ENCODE data around the gene SLIT3. TPM values are rescaled to one million over a fixed set of nuclear protein-coding genes. Genes with fewer than 3 reads are reported as not detected.

SLIT3 gene
- total RNA-seq, 1 donor from 2014 or later = not detected

GRCh38 chr5:168786147-168786546, 514.8 kb downstream of the SLIT3 start:
- DNase-seq (ENCODE audit: low read depth) = no peak

- DNase-seq (ENCODE audit: low read depth) = no peak
Observed at GRCh38 chr5:168784454-168784853, 516.5 kb downstream of the SLIT3 start.

- DNase-seq (ENCODE audit: low read depth) = peak; percentile 50
Observed at GRCh38 chr5:168781941-168782571, 518.9 kb downstream of the SLIT3 start.

GRCh38 chr5:168780888-168781287, 520.1 kb downstream of the SLIT3 start:
- DNase-seq (ENCODE audit: low read depth) = no peak

- DNase-seq (ENCODE audit: low read depth) = no peak
Observed at GRCh38 chr5:168779333-168779732, 521.6 kb downstream of the SLIT3 start.

- DNase-seq (ENCODE audit: low read depth) = no peak
Observed at GRCh38 chr5:168778536-168778935, 522.4 kb downstream of the SLIT3 start.

GRCh38 chr5:168777651-168778050, 523.3 kb downstream of the SLIT3 start:
- DNase-seq (ENCODE audit: low read depth) = no peak

- no peak for DNase-seq (ENCODE audit: low read depth)
Observed at GRCh38 chr5:168776070-168776469, 524.9 kb downstream of the SLIT3 start.

- no peak for DNase-seq (ENCODE audit: low read depth)
Observed at GRCh38 chr5:168773226-168773625, 527.7 kb downstream of the SLIT3 start.

GRCh38 chr5:168772316-168772961, 528.5 kb downstream of the SLIT3 start:
- DNase-seq (ENCODE audit: low read depth) = no peak

GRCh38 chr5:168771678-168772077, 529.3 kb downstream of the SLIT3 start:
- DNase-seq (ENCODE audit: low read depth) = no peak

- no peak for DNase-seq (ENCODE audit: low read depth)
Observed at GRCh38 chr5:168770996-168771395, 529.9 kb downstream of the SLIT3 start.

GRCh38 chr5:168770036-168770498, 530.9 kb downstream of the SLIT3 start:
- DNase-seq (ENCODE audit: low read depth) = no peak

GRCh38 chr5:168768172-168768571, 532.8 kb downstream of the SLIT3 start:
- no peak for DNase-seq (ENCODE audit: low read depth)

- peak; percentile 78 for DNase-seq (ENCODE audit: low read depth)
Observed at GRCh38 chr5:168766426-168766700, 534.6 kb downstream of the SLIT3 start.

- DNase-seq (ENCODE audit: low read depth) = peak; percentile 23
Observed at GRCh38 chr5:168765551-168766425, 535.2 kb downstream of the SLIT3 start.

GRCh38 chr5:168765086-168765550, 535.8 kb downstream of the SLIT3 start:
- no peak for DNase-seq (ENCODE audit: low read depth)

GRCh38 chr5:168756453-168757391, 544.2 kb downstream of the SLIT3 start:
- DNase-seq (ENCODE audit: low read depth) = no peak

GRCh38 chr5:168755548-168756093, 545.3 kb downstream of the SLIT3 start:
- no peak for DNase-seq (ENCODE audit: low read depth)

- no peak for DNase-seq (ENCODE audit: low read depth)
Observed at GRCh38 chr5:168753691-168754254, 547.2 kb downstream of the SLIT3 start.
